Panc1 (cell line): ENCODE data around the gene PLEKHH2. TPM values are rescaled to one million over a fixed set of nuclear protein-coding genes. Genes with fewer than 3 reads are reported as not detected.

Experiments
- ATAC-seq: fragments of 200-7000 bp; cut with Tn5 transposase; 2 replicates; pipeline ENCODE4 v1.9.1; 2020; ENCODE audit warnings: mild to moderate bottlenecking, moderate library complexity
- BruUV-seq: library from RNA; stranded (reverse); fragments of 400-500 nt; replicated peaks from 2 replicates; lab custom pipeline; 2021; lab: Mats Ljungman, UMichigan
- CTCF ChIA-PET: fragments of 300-600 bp; sonication (Branson Sonifier 250); formaldehyde crosslinking; loops from one replicate; lab custom pipeline; 2022; ENCODE audit warnings: antibody characterized with exemption; lab: Charles Lee
- POLR2A ChIA-PET: fragments of 300-600 bp; sonication (Branson Sonifier 250); formaldehyde crosslinking; loops from one replicate; lab custom pipeline; 2022; ENCODE audit warnings: antibody characterized with exemption; lab: Charles Lee
- DNase-seq: peaks from one replicate; pipeline ENCODE4 v3.0.0-alpha.2; 2010; ENCODE audit warnings: low read depth, low spot score
- H3K27ac ChIP-seq: 2 replicates; pipeline ENCODE4 v1.5.1; 2011; ENCODE audit warnings: mild to moderate bottlenecking, low read length, inconsistent platforms
- H3K27me3 ChIP-seq: fragments of 200-500 bp; sonication (Bioruptor generic); 2 replicates; pipeline ENCODE4 v1.6.0; 2014; ENCODE audit warnings: low read length, inconsistent platforms; ENCODE audit not compliant: control insufficient read depth, insufficient read depth
- H3K36me3 ChIP-seq: fragments of 200-500 bp; sonication (Bioruptor generic); 2 replicates; pipeline ENCODE4 v1.5.1; 2014; ENCODE audit warnings: inconsistent platforms, mild to moderate bottlenecking, low read length, moderate library complexity; ENCODE audit not compliant: control insufficient read depth, insufficient read depth
- H3K4me1 ChIP-seq: 2 replicates; pipeline ENCODE4 v1.5.1; 2011; ENCODE audit warnings: inconsistent platforms, mild to moderate bottlenecking, low read length, moderate library complexity; ENCODE audit not compliant: control insufficient read depth, insufficient read depth
- H3K4me3 ChIP-seq, 2 experiments: 2 replicates each; pipeline ENCODE4 v1.5.1; 2011 to 2012; ENCODE audit warnings: low read depth in 2 of 2, low read length in 2 of 2, mild to moderate bottlenecking in 2 of 2, inconsistent platforms in 1 of 2, moderate library complexity in 1 of 2
- H3K9me3 ChIP-seq: fragments of 200-500 bp; sonication (Bioruptor generic); 2 replicates; pipeline ENCODE4 v1.5.1; 2014; ENCODE audit warnings: low read depth, mild to moderate bottlenecking, inconsistent platforms, low read length, moderate library complexity; ENCODE audit not compliant: control insufficient read depth, insufficient read depth
- CTCF ChIP-seq: fragments of 450-650 bp; IDR thresholded peaks from 2 replicates; pipeline ENCODE4 v1.5.1; 2017; ENCODE audit warnings: mild to moderate bottlenecking
- POLR2AphosphoS5 ChIP-seq: IDR thresholded peaks from 2 replicates; pipeline ENCODE4 v1.6.1; 2012; ENCODE audit warnings: mild to moderate bottlenecking, low read depth, low read length, moderate library complexity
- REST ChIP-seq, 2 experiments: IDR thresholded peaks; 2 replicates each; pipeline ENCODE4 v1.6.1; 2011 to 2012; ENCODE audit warnings: low read depth in 2 of 2, control low read depth in 1 of 2, low read length in 1 of 2, mild to moderate bottlenecking in 1 of 2, moderate library complexity in 1 of 2; ENCODE audit not compliant: insufficient read depth in 1 of 2
- SIN3A ChIP-seq: IDR thresholded peaks from 2 replicates; pipeline ENCODE4 v1.6.1; 2012; ENCODE audit warnings: low read depth, mild to moderate bottlenecking, low read length, moderate library complexity, borderline replicate concordance; ENCODE audit not compliant: insufficient read depth
- TCF7L2 ChIP-seq: IDR thresholded peaks from 2 replicates; pipeline ENCODE4 v1.6.1; 2011; ENCODE audit warnings: mild to moderate bottlenecking, low read depth, low read length, inconsistent platforms
- in situ Hi-C: cut with HindIII; loops from 2 replicates; pipeline ENCODE4 v1.10.0; 2016; ENCODE audit warnings: low sequenced_read_pairs, low pct_unique_long_range_greater_than_20kb
- intact Hi-C: fragments of 100-400 bp; cut with micrococcal nuclease; formaldehyde crosslinking; loops from one replicate; pipeline ENCODE4 v1.10.0; 2022; ENCODE audit not compliant: unreplicated experiment
- total RNA-seq: library from RNA; stranded (reverse); gene quantifications from one replicate; pipeline ENCODE4 v1.2.1, GENCODE V29; 2021; ENCODE audit not compliant: unreplicated experiment

Gene PLEKHH2
- total RNA-seq, 1 experiment from 2014 or later, result 15.0 TPM

GRCh38 chr2:43810888-43811287, 173.8 kb downstream of the PLEKHH2 start:
- no peak for TF ChIP-seq TCF7L2
- no peak for TF ChIP-seq POLR2AphosphoS5
- no peak for TF ChIP-seq SIN3A
- no peak for TF ChIP-seq REST (IDR thresholded peaks at IDR 0.05; ENCODE audit: insufficient read depth in 1 of 2, low read depth in 2 of 2, low read length in 1 of 2)
- TF ChIP-seq CTCF, result no peak
- CTCF ChIA-PET, result no interaction called here
- intact Hi-C loops, result no loop called here

GRCh38 chr2:43812006-43812405, 174.9 kb downstream of the PLEKHH2 start:
- CTCF ChIA-PET, result no interaction called here
- in situ Hi-C loops, result no loop called here
- no peaks in the 10 kb centered on the region for H3K27me3 ChIP-seq
- H3K36me3 ChIP-seq, result no peaks in the 10 kb centered on the region
- intact Hi-C loops, result no loop called here
- DNase-seq, result no peak
- BruUV-seq, result no TSS peak
- no peak overlapping the region for H3K4me3 ChIP-seq
- H3K27ac ChIP-seq, result no peak overlapping the region
- no peak for ATAC-seq
- H3K4me1 ChIP-seq, result no peaks in the 10 kb centered on the region
- TF ChIP-seq TCF7L2 (no peak), REST (IDR thresholded peaks at IDR 0.05; ENCODE audit: insufficient read depth in 1 of 2, low read depth in 2 of 2, low read length in 1 of 2) (no peak), POLR2AphosphoS5 (no peak), CTCF (no peak), SIN3A (no peak)
- POLR2A ChIA-PET, result no interaction called here
- no peaks in the 10 kb centered on the region for H3K9me3 ChIP-seq

More at GRCh38 chr2:43810888-43811287, 173.8 kb downstream of the PLEKHH2 start:
- Histone ChIP-seq H3K27me3 (no peaks in the 10 kb centered on the region), H3K27ac (no peak overlapping the region), H3K36me3 (no peaks in the 10 kb centered on the region), H3K4me3 (no peak overlapping the region), H3K4me1 (no peaks in the 10 kb centered on the region), H3K9me3 (no peaks in the 10 kb centered on the region)
- in situ Hi-C loops, result no loop called here
- POLR2A ChIA-PET, result no interaction called here
- no peak for DNase-seq
- ATAC-seq, result no peak
- BruUV-seq, result no TSS peak
